GM20431 (cell line): ENCODE results near the gene ODF4.
"Not testable (repeated sequence)": the region's sequence is repeated elsewhere in the genome, so short reads cannot be mapped to it uniquely, and the experiment has no call there.

Experiments
- in situ Hi-C: fragments of 300-500 bp; cut with MseI, MboI; formaldehyde crosslinking; loops from one replicate; pipeline ENCODE4 v1.15.0; 2020; ENCODE audit warnings: low sequenced_read_pairs; ENCODE audit not compliant: unreplicated experiment

The ODF4 gene

DNA sequence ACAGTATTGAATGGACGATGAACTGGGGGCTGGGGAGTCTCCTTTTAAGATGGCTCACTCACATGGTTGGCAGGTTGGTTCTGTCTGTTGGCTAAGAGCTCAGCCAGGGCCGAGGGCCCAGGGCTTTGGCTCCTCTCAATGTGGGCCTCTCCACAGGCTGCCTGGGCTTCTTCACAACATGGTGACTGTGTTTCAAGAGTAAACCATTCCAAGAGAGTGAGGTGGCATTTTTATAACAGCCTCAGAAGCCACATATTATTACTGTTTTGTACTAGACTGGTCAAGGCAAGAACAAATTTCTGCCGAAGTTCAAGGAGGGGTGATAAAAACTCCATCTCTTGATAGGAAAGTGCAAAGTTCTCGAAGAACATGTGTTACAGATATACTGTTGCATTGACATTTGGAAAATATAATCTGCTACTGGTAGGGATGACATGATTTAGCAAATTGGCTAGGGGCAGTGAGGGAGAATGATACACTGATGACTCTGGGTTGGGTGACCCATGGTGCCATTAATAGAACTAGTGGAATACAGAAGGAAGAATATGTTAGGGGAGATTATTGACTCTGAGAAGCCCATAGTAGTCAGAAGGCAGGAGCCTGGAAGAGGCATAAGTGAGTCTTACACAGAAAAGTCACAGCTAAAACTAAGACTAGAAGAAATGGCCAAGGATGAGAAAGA lies 23.2 kb downstream of the ODF4 start:
- in situ Hi-C loops, result no loop called here

GRCh38 chr17:8365143-8365542 lies 25.5 kb downstream of the ODF4 start:
- in situ Hi-C loops, result no loop called here

GRCh38 chr17:8366231-8366630 lies 26.6 kb downstream of the ODF4 start:
- in situ Hi-C loops, result no loop called here

DNA sequence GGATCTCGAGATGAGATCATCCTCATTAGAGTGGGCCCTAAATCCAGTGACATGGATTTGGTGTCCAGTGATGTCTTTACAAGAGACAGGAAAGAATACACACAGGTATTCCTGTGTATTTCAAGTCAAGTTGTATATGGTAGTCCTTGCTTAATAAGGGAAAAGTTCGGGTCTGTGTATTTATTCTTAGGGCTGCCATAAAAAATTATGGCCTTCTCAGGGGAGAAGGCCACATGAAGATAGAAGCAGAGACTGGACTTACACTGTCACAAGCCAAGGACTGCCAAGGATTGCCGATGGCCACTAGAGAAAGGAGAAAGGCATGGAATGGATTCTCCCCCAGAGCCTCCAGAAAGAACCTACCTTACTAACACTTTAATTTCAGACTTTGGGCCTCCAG lies 28.6 kb downstream of the ODF4 start:
- in situ Hi-C loops, result no loop called here

GRCh38 chr17:8369944-8370343 lies 30.3 kb downstream of the ODF4 start:
- in situ Hi-C loops, result no loop called here

- in situ Hi-C loops, result no loop called here
Observed at GRCh38 chr17:8371786-8372185, 32.1 kb downstream of the ODF4 start.

DNA sequence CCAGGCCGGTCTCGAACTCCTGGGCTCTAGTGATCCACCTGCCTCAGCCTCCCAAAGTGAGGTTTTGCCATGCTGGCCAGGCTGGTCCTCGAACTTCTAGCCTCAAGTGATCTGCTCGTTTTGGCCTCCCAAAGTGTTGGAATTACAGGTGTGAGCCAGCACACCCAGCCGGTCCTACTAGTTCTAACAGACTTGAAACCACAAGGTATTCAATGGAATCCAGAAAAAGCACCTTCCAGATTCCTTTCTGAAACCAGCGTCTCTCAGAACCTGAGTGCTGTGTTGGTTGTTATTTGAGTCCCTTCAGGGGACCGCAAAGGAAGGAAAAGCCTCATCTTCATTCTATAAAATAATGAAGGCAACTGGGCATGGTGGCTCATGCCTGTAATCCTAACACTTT lies 32.8 kb downstream of the ODF4 start:
- in situ Hi-C loops, result no loop called here

- in situ Hi-C loops, result not testable (repeated sequence)
Observed at GRCh38 chr17:8373856-8374255, 34.2 kb downstream of the ODF4 start.

GRCh38 chr17:8375738-8376259 lies 36.2 kb downstream of the ODF4 start:
- in situ Hi-C loops, result no loop called here

GRCh38 chr17:8376271-8377067 lies 36.8 kb downstream of the ODF4 start, which contains the start of gene KRABD2:
Gene KRABD2 (minus strand): TSS chr17:8376704.
- in situ Hi-C loops, result no loop called here

GRCh38 chr17:8377422-8377821 lies 37.8 kb downstream of the ODF4 start:
- in situ Hi-C loops, result no loop called here

DNA sequence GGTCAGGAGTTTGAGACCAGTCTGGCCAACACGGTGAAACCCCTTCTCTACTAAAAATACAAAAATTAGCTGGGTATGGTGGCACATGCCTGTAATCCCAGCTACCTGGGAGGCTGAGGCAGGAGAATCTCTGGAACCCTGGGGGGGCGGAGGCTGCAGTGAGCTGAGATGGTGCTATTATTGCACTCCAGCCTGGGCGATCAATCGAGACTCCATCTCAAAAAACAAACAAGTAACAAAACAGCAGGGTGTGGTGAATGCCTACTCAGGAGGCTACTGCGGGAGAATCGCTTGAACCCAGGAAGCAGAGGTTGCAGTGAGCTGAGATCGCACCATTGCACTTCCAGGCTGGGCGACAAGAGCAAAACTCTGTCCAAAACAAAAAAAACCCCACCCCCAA lies 38.5 kb downstream of the ODF4 start:
- in situ Hi-C loops, result not testable (repeated sequence)

- in situ Hi-C loops, result no loop called here
Observed at GRCh38 chr17:8380049-8380448, 40.4 kb downstream of the ODF4 start.

DNA sequence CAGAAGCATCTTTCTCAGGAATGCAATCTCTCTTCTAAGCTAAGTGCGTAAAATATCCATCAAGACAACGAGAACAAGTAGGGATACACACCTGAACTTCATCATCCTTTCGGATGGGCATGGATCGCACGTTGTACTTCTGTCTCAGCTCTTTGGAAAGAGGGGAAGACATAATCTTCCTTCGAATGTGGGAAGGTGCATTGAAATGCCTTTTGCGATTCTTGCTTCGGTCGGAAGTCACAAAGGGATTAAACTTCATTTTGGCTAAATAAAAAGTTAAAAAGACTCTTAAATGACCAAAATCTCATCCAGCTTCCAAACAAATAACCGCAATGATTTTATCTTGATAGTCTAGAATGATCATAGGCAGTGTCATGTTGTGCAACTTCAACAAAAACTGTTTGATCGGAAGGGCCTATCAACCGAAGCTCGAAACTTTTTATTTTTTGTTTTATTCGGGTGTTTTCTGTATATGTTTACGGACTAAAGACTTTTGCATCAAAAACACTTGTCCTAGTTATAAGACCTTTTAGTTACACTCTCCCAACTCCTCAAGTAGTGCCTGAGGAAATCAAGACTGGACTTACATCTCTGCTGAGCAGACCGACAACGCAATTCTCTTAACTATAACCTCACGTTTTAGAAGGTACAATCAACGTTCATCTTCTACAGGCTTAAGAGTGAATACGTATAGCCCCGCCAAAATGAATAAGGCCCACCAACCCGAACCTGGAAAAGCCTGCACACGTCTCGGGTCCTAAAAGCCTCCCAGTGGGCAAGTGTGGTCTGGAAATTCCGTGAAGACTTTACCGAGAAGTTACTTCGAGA lies 42.6 kb downstream of the ODF4 start:
- in situ Hi-C loops, result no loop called here

GRCh38 chr17:8382880-8383142 lies 43.2 kb downstream of the ODF4 start:
- in situ Hi-C loops, result no loop called here

- in situ Hi-C loops, result no loop called here
Observed at GRCh38 chr17:8383143-8383822, 43.6 kb downstream of the ODF4 start, which contains the start of gene RPL26. Gene RPL26 (minus strand): TSS chr17:8383193. CDS start chr17:8382310, 883 bp downstream.

GRCh38 chr17:8384801-8385378 lies 45.2 kb downstream of the ODF4 start:
- in situ Hi-C loops, result no loop called here

- in situ Hi-C loops, result no loop called here
Observed at GRCh38 chr17:8386841-8387240, 47.2 kb downstream of the ODF4 start.

DNA sequence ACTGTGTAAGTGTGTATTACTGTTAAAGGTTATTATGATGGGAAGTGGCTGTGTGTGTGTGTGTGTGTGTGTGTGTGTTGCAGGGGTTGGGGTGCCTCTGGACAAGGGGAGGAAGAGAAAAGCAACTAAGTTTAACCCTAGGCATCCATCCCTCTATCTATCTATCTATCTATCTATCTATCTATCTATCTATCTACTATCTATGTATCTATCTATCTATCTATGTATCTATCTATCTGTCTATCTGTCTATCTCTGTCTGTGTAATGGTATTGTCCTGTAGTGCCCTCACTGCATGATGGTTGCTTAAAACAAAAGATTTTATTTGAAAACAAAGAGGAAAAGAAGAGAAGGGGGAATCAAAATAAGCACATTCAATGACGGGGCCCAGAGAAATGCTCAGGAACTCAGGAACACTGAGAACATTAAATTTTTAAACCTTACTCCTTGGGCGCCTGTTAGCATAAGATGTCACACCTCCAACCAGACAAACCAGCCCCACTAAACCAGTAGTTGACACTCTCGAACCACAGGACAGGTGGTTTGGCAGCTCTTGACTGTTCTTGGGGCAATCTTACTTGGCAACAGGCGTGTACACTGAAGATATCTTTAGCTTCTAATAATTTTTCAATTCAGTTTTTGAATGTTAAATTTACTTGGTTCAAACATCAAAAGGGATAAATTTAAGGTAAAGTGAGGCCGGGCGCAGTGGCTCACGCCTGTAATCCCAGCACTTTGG lies 48.4 kb downstream of the ODF4 start:
- in situ Hi-C loops, result no loop called here
